Neural crest cell (in vitro differentiated cells): Measurements from ENCODE around the gene ATCAY. TPM values are rescaled to one million over a fixed set of nuclear protein-coding genes. Genes with fewer than 3 reads are reported as not detected.

Experiments
- DNase-seq: peaks from one replicate; pipeline ENCODE4 v3.0.0; 2021; ENCODE audit warnings: low read depth, mixed read lengths, low spot score
- H3K27ac Mint-ChIP-seq: one replicate; pipeline ENCODE4 v1.8.0; 2021; ENCODE audit warnings: mild to moderate bottlenecking, mixed read lengths; ENCODE audit not compliant: unreplicated experiment
- H3K27me3 Mint-ChIP-seq: 2 replicates; pipeline ENCODE4 v1.8.0; 2021; ENCODE audit warnings: low read depth, mild to moderate bottlenecking, mixed read lengths
- H3K36me3 Mint-ChIP-seq: 2 replicates; pipeline ENCODE4 v1.8.0; 2021; ENCODE audit warnings: low read depth, mild to moderate bottlenecking, mixed read lengths
- H3K4me1 Mint-ChIP-seq: 2 replicates; pipeline ENCODE4 v1.8.0; 2021; ENCODE audit warnings: mixed read lengths
- H3K4me3 Mint-ChIP-seq: one replicate; pipeline ENCODE4 v1.8.0; 2021; ENCODE audit warnings: mild to moderate bottlenecking, mixed read lengths
- H3K9me3 Mint-ChIP-seq: 2 replicates; pipeline ENCODE4 v1.8.0; 2021; ENCODE audit warnings: mixed read lengths
- CTCF ChIP-seq: fragments of 200-600 bp; sonication (generic); conservative IDR thresholded peaks from 2 replicates; pipeline ENCODE4 v1.5.0; 2021; ENCODE audit warnings: antibody characterized with exemption, mild to moderate bottlenecking
- long read RNA-seq: library from polyadenylated mRNA; unstranded; transcript quantifications from one replicate; pipeline ENCODE4 v2.0.0, GENCODE V29; 2020
- total RNA-seq: library from RNA; stranded (reverse); gene quantifications from 2 replicates; pipeline ENCODE4 v1.2.1, GENCODE V29; 2021

ATCAY gene
- 14.2 and 16.1 TPM in 2 replicates for total RNA-seq
- long read RNA-seq, partial matches to known transcripts = 0 of 3 reads
- long read RNA-seq, other reads (novel, unspliced or antisense) = 3 of 3 reads

GRCh38 chr19:3880471-3881271 lies at the start of gene ATCAY:
Gene ATCAY (plus strand): TSS chr19:3880685. CDS start chr19:3885768, 5,083 bp downstream.
- peaks cover 33% of the 10 kb centered on the region for H3K27me3 Mint-ChIP-seq
- H3K4me3 Mint-ChIP-seq = peak within 1 kb of the TSS; percentile 90
- peak; percentile 36 for DNase-seq
- no peaks in the 10 kb centered on the region for H3K36me3 Mint-ChIP-seq
- H3K4me1 Mint-ChIP-seq = peaks cover 24% of the 10 kb centered on the region
- no peak for TF ChIP-seq CTCF
- no peak within 1 kb of the TSS for H3K27ac Mint-ChIP-seq
- H3K9me3 Mint-ChIP-seq = no peaks in the 10 kb centered on the region

GRCh38 chr19:3831601-3832000 lies 48.9 kb upstream of the ATCAY start:
- H3K9me3 Mint-ChIP-seq = no peaks in the 10 kb centered on the region
- H3K4me3 Mint-ChIP-seq = no peak overlapping the region
- no peaks in the 10 kb centered on the region for H3K36me3 Mint-ChIP-seq
- H3K4me1 Mint-ChIP-seq = peaks cover 3% of the 10 kb centered on the region
- no peak for TF ChIP-seq CTCF
- H3K27ac Mint-ChIP-seq = no peak overlapping the region
- no peak for DNase-seq
- no peaks in the 10 kb centered on the region for H3K27me3 Mint-ChIP-seq

- H3K27ac Mint-ChIP-seq = no peak overlapping the region
- no peaks in the 10 kb centered on the region for H3K27me3 Mint-ChIP-seq
- no peak overlapping the region for H3K4me3 Mint-ChIP-seq
- no peak for DNase-seq
- H3K9me3 Mint-ChIP-seq = no peaks in the 10 kb centered on the region
- peaks cover 3% of the 10 kb centered on the region for H3K4me1 Mint-ChIP-seq
- no peaks in the 10 kb centered on the region for H3K36me3 Mint-ChIP-seq
- TF ChIP-seq CTCF = no peak
These were observed 48.5 kb upstream of the ATCAY start for GRCh38 chr19:3832001-3832400.

GRCh38 chr19:3833578-3834348 lies 46.7 kb upstream of the ATCAY start:
- Mint-ChIP-seq H3K36me3 (no peaks in the 10 kb centered on the region), H3K27me3 (peaks cover 2% of the 10 kb centered on the region), H3K4me1 (peaks cover 3% of the 10 kb centered on the region), H3K4me3 (no peak overlapping the region), H3K9me3 (peaks cover 3% of the 10 kb centered on the region), H3K27ac (no peak overlapping the region)
- no peak for DNase-seq
- no peak for TF ChIP-seq CTCF

- peaks cover 3% of the 10 kb centered on the region for H3K9me3 Mint-ChIP-seq
- H3K27ac Mint-ChIP-seq = no peak overlapping the region
- no peak overlapping the region for H3K4me3 Mint-ChIP-seq
- TF ChIP-seq CTCF = no peak
- no peak for DNase-seq
- H3K4me1 Mint-ChIP-seq = peaks cover 4% of the 10 kb centered on the region
- no peaks in the 10 kb centered on the region for H3K36me3 Mint-ChIP-seq
- H3K27me3 Mint-ChIP-seq = peaks cover 2% of the 10 kb centered on the region
These were observed 46.0 kb upstream of the ATCAY start for GRCh38 chr19:3834349-3835054.
